ENCODE measurements around the gene CNPPD1. TPM values are rescaled to one million over a fixed set of nuclear protein-coding genes. Genes with fewer than 3 reads are reported as not detected.

Gene CNPPD1
- total and polyA plus RNA-seq, 2 of the 8 experiments (the other 6 are each of a cell fraction or from before 2014, with no cell fraction given): 32.9 to 35.9 TPM

- no peaks in the 10 kb centered on the region for H3K9me3 ChIP-seq (ENCODE audit: insufficient read depth in 2 of 2, low read depth in 1 of 2, low read length in 1 of 2)
- CTCF ChIA-PET (ENCODE audit: partially characterized antibody): interaction anchor here (0.7 to 8.3 kb wide), 20 partner anchors 11 to 318 kb away, joined by 3 to 71 read pairs (median 4); partner anchors contain the start of genes ANKZF1, ATG9A and NHEJ1
- no peak within 1 kb of the TSS for H4K5ac ChIP-seq (ENCODE audit: insufficient read length, low read depth, low read length)
- no peak within 1 kb of the TSS for H2BK12ac ChIP-seq (ENCODE audit: low read depth, low read length)
- POLR2A ChIA-PET (ENCODE audit: partially characterized antibody): interaction anchor here (1.0 to 2.2 kb wide), 2 partner anchors 36 to 80 kb away, joined by 3 to 7 read pairs; partner anchors contain the start of gene ZFAND2B
- no peak within 1 kb of the TSS for H3K9ac ChIP-seq (replicated peaks in 1 of 4; ENCODE audit: extremely low read depth in 1 of 4, low read depth in 3 of 4, low read length in 3 of 4)
- peaks cover 0 to 4% of the 10 kb centered on the region in 2 experiments for H4K20me1 ChIP-seq (replicated peaks in 1 of 2; ENCODE audit: control insufficient read depth in 1 of 2, insufficient read depth in 2 of 2, low read length in 2 of 2)
- H4K8ac ChIP-seq (ENCODE audit: extremely low read depth, insufficient read depth, low read length): no peak within 1 kb of the TSS; the same call in 1 of the 2 replicates
- no peak within 1 kb of the TSS for H3K4ac ChIP-seq (replicated peaks; ENCODE audit: insufficient read length, low read depth, low read length)
- WGBS, 2 experiments (ENCODE audit: extremely low coverage in 1 of 2, insufficient coverage in 1 of 2, insufficient read length in 1 of 2, insufficient replicate concordance in 2 of 2, low coverage in 1 of 2, low lambda C conversion rate in 2 of 2, missing lambda C conversion rate in 1 of 2): 84% methylated on average over 10 of the region's 10 CpGs; no CpG with 5 or more reads in 1 of the 2 experiments
- TF ChIP-seq RBBP5 (IDR thresholded peaks at IDR 0.05; ENCODE audit: borderline replicate concordance, low read depth, low read length) (no peak), EZH2 (IDR thresholded peaks at IDR 0.05; ENCODE audit: low read depth, low read length, severe bottlenecking) (no peak), SIRT6 (IDR thresholded peaks at IDR 0.05; ENCODE audit: low read length) (no peak), SP1 (IDR thresholded peaks at IDR 0.05; ENCODE audit: low read depth, low read length) (no peak), JUN (IDR thresholded peaks at IDR 0.05; ENCODE audit: low read depth, low read length) (no peak), TAF7 (optimal IDR thresholded peaks at IDR 0.05; ENCODE audit: borderline replicate concordance, low read depth, low read length) (no peak), ATF3 (IDR thresholded peaks at IDR 0.05; ENCODE audit: insufficient read depth, low read depth, low read length) (no peak)
- no peak within 1 kb of the TSS for H2AFZ ChIP-seq (ENCODE audit: low read length)
- no peak within 1 kb of the TSS for H3K18ac ChIP-seq (ENCODE audit: extremely low read depth, low read length)
- H3K23ac ChIP-seq (ENCODE audit: insufficient read length): no peak within 1 kb of the TSS
- H3K23me2 ChIP-seq (ENCODE audit: low read depth, low read length): no peaks in the 10 kb centered on the region
- H3K27me3 ChIP-seq (replicated peaks in 1 of 4; ENCODE audit: control insufficient read depth in 3 of 4, extremely low read depth in 1 of 4, insufficient read depth in 3 of 4, low read length in 3 of 4): no peaks in the 10 kb centered on the region
- no peak within 1 kb of the TSS for H2BK20ac ChIP-seq (ENCODE audit: low read length)
- H3K14ac ChIP-seq (ENCODE audit: insufficient read length): no peak within 1 kb of the TSS
- H3K36me3 ChIP-seq (ENCODE audit: control insufficient read depth in 2 of 4, insufficient read depth in 4 of 4, low read length in 3 of 4): peaks cover 0 to 7% (median 3%) of the 10 kb centered on the region in 4 experiments; a peak in 2 of 8 replicates
- no peak within 1 kb of the TSS for H3K4me3 ChIP-seq (ENCODE audit: extremely low read depth in 1 of 4, insufficient read depth in 2 of 4, low read depth in 3 of 4, low read length in 4 of 4)
- H3K79me1 ChIP-seq (ENCODE audit: low read depth, low read length): no peaks in the 10 kb centered on the region; the same call in 1 of the 2 replicates
- H3K56ac ChIP-seq (replicated peaks; ENCODE audit: insufficient read length, low read depth, low read length): no peak within 1 kb of the TSS
- H2AK5ac ChIP-seq (ENCODE audit: low read depth, low read length): no peak within 1 kb of the TSS
- H3K79me2 ChIP-seq (ENCODE audit: control insufficient read depth in 1 of 2, insufficient read depth in 2 of 2, low read length in 2 of 2): no peaks in the 10 kb centered on the region
- H4K91ac ChIP-seq (replicated peaks; ENCODE audit: insufficient read length, low read length): no peak within 1 kb of the TSS
- no peak within 1 kb of the TSS for H3K27ac ChIP-seq (ENCODE audit: low read depth, low read length)
- H2BK15ac ChIP-seq (ENCODE audit: low read length): no peak within 1 kb of the TSS
- H3K4me2 ChIP-seq (ENCODE audit: insufficient read depth in 1 of 2, low read depth in 2 of 2, low read length in 2 of 2): no peak within 1 kb of the TSS
- FAIRE-seq (no peak), DNase-seq (ENCODE audit: low read depth in 1 of 2, low spot score in 2 of 2) (no peak)
- no peak within 1 kb of the TSS for H2BK120ac ChIP-seq (replicated peaks; ENCODE audit: low read depth, low read length)
- H2BK5ac ChIP-seq (ENCODE audit: low read depth, low read length): no peak within 1 kb of the TSS
- no peaks in the 10 kb centered on the region for H3K4me1 ChIP-seq (replicated peaks in 1 of 4; ENCODE audit: control insufficient read depth in 3 of 4, insufficient read depth in 4 of 4, low read length in 3 of 4)
Observed at GRCh38 chr2:219169930-219170654, 6.6 kb downstream of the CNPPD1 start, which contains the start of gene SLC23A3. TSS of gene SLC23A3 (minus strand) at chr2:219170029. CDS start at chr2:219169984, 45 bp downstream.

Data from H1 (cell line).